T-cell (primary cell): ENCODE data around the gene DVL3. TPM values are rescaled to one million over a fixed set of nuclear protein-coding genes. Genes with fewer than 3 reads are reported as not detected.
"Not testable (repeated sequence)": the region's sequence is repeated elsewhere in the genome, so short reads cannot be mapped to it uniquely, and the experiment has no call there.

Source experiments
- ATAC-seq, 4 experiments: fragments of 200-7000 bp in 3 of 4; fragments of 150-1000 bp in 1 of 4; cut with Tn5 transposase; replicated peaks in 1 of 4; 1 replicate in 3 of 4; 2 replicates in 1 of 4; pipeline ENCODE4 v1.10.0; 2021; ENCODE audit warnings: moderate library complexity in 3 of 4, mild to moderate bottlenecking in 2 of 4, moderate number of reproducible peaks in 1 of 4
- CTCF ChIA-PET, 2 donors: fragments of 300-600 bp; sonication (Branson Sonifier 250); formaldehyde crosslinking; loops; one replicate each; lab custom pipeline; 2022; ENCODE audit warnings: antibody characterized with exemption in 2 of 2; lab: Charles Lee
- POLR2A ChIA-PET, 2 donors: fragments of 300-600 bp; sonication (Branson Sonifier 250); formaldehyde crosslinking; loops; one replicate each; lab custom pipeline; 2022; ENCODE audit warnings: antibody characterized with exemption in 2 of 2; lab: Charles Lee
- DNase-seq, 35 experiments: peaks; one replicate each; pipeline versions ENCODE4 v3.0.0 to v3.0.0-alpha.2; 2013 to 2023
- H3K27ac ChIP-seq: one replicate; pipeline ENCODE4 v1.5.1; 2013; ENCODE audit warnings: low read length
- H3K27me3 ChIP-seq, 2 experiments: replicated peaks in 1 of 2; 1 replicate in 1 of 2; 2 replicates in 1 of 2; pipeline versions ENCODE4 v1.6.1 to v1.7.0; 2013; ENCODE audit warnings: low read length in 1 of 2, mixed read lengths in 1 of 2; ENCODE audit not compliant: control insufficient read depth in 2 of 2, insufficient read depth in 2 of 2; ENCODE audit errors: extremely low read depth in 1 of 2
- H3K36me3 ChIP-seq, 2 donors: 1 replicate in 1 of 2; 2 replicates in 1 of 2; pipeline versions ENCODE4 v1.6.1 to v1.7.0; 2013; ENCODE audit warnings: low read length in 1 of 2; ENCODE audit not compliant: control insufficient read depth in 2 of 2, insufficient read depth in 1 of 2; ENCODE audit errors: extremely low read depth in 1 of 2
- H3K4me1 ChIP-seq, 2 experiments: 1 replicate in 1 of 2; 2 replicates in 1 of 2; pipeline versions ENCODE4 v1.6.1 to v1.7.0; 2013; ENCODE audit warnings: low read length in 2 of 2, mixed read lengths in 1 of 2; ENCODE audit not compliant: insufficient read depth in 2 of 2, control insufficient read depth in 1 of 2; ENCODE audit errors: extremely low read depth in 1 of 2
- H3K4me3 ChIP-seq, 2 donors: 1 replicate in 1 of 2; 2 replicates in 1 of 2; pipeline versions ENCODE4 v1.5.1 to v1.7.0; 2013; ENCODE audit warnings: mild to moderate bottlenecking in 2 of 2, low read length in 1 of 2, moderate library complexity in 1 of 2; ENCODE audit not compliant: control insufficient read depth in 1 of 2; ENCODE audit errors: extremely low read depth in 1 of 2
- H3K9me3 ChIP-seq: 2 replicates; pipeline ENCODE4 v1.7.0; 2013
- H3K27ac Mint-ChIP-seq, 2 donors: one replicate each; pipeline ENCODE4 v1.8.0; 2020 to 2021; ENCODE audit warnings: mild to moderate bottlenecking in 2 of 2, mixed read lengths in 2 of 2
- H3K27me3 Mint-ChIP-seq, 2 donors: one replicate each; pipeline ENCODE4 v1.8.0; 2021 to 2022; ENCODE audit warnings: mixed read lengths in 2 of 2
- H3K36me3 Mint-ChIP-seq: one replicate; pipeline ENCODE4 v1.8.0; 2021; ENCODE audit warnings: mixed read lengths
- H3K4me1 Mint-ChIP-seq, 3 donors: one replicate each; pipeline ENCODE4 v1.8.0; 2020 to 2022; ENCODE audit warnings: mixed read lengths in 3 of 3, mild to moderate bottlenecking in 1 of 3
- H3K4me3 Mint-ChIP-seq, 3 donors: one replicate each; pipeline ENCODE4 v1.8.0; 2020 to 2022; ENCODE audit warnings: mild to moderate bottlenecking in 3 of 3, mixed read lengths in 3 of 3, moderate library complexity in 3 of 3
- H3K9me3 Mint-ChIP-seq, 3 donors: one replicate each; pipeline ENCODE4 v1.8.0; 2020 to 2022; ENCODE audit warnings: mixed read lengths in 3 of 3
- WGBS: methylation state at CpG from one replicate; pipeline ENCODE4 v1.1.5; 2013; ENCODE audit warnings: missing lambda C conversion rate; ENCODE audit not compliant: insufficient coverage; 5-methylcytosine and 5-hydroxymethylcytosine counted together
- total RNA-seq, 35 experiments: library from RNA in 6 of 35; stranded (reverse) in 6 of 35; fragments of 120-200 nt in 1 of 35; gene quantifications; one replicate each; pipeline versions ENCODE4 v1.2.1 to v1.2.4 and lab custom pipeline; 2013 to 2026

DVL3 gene
- total RNA-seq, 5 donors from 2014 or later (not counting 1 experiment from before 2014, with no cell fraction given): 33.8 to 60.2 (median 51.2) TPM

DNA sequence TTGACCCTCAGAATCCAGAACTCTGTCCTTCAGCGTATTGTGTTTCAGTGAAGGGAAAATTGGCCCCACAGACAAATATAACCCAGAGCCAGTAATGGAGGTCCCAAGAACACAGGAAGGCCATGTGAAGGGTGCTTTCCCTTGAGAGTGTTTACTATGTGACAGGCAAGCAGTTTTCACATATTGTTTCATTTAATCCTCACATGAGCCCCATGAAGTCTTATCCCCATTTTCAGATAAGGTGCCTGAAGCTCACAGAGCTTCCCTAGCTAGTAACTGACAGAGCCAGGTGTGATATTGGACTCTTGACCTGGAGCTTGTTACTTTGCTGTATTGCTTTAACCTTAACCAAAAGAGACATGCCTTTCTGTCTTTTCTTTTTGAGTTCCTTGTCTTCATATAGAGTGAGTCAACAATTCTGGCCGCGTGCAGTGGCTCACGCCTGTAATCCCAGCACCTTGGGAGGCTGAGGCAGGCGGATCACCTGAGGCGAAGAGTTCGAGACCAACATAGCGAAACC, 9.4 kb upstream of the DVL3 start:
- DNase-seq (no peak), ATAC-seq (no peak)
- Histone ChIP-seq H3K27me3 (no peaks in the 10 kb centered on the region), H3K36me3 (peaks cover 20 to 51% of the 10 kb centered on the region in 2 donors), H3K4me1 (no peaks in the 10 kb centered on the region), H3K4me3 (no peak overlapping the region), H3K27ac (no peak overlapping the region), H3K9me3 (no peaks in the 10 kb centered on the region)
- H3K4me3 Mint-ChIP-seq: no peak overlapping the region
- 80% methylated on average over 4 of the region's 8 CpGs for WGBS
- peaks cover 23% of the 10 kb centered on the region for H3K36me3 Mint-ChIP-seq
- no peak overlapping the region for H3K27ac Mint-ChIP-seq
- H3K9me3 Mint-ChIP-seq: no peaks in the 10 kb centered on the region
- POLR2A ChIA-PET: no interaction called here
- no peaks in the 10 kb centered on the region for H3K4me1 Mint-ChIP-seq
- H3K27me3 Mint-ChIP-seq: no peaks in the 10 kb centered on the region
- CTCF ChIA-PET: interaction anchor here (0.5 to 2.6 kb wide), 3 partner anchors 11 to 397 kb away, joined by 3 to 8 read pairs (median 5); partner anchors contain the start of gene EIF2B5 (in 1 of the 2)

DNA sequence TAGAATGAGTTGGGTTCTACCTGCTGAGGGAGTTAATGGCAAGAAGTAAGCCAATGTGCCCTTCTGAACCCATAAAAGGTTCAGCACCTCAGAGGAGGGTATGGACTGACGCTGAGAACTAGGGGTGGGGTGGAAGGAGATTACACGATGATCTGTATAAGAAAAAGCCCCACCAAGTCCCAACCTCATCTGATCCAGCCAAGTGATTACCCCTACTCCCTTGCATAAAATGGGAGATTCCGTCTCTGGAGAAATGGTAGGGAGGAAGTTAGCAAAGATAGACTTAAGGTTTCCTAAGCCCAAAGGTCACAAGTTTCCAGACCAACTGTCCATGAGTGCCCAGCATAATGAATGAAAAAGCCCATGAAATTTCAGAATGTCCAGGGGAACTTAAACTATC, 7.1 kb upstream of the DVL3 start:
- Mint-ChIP-seq H3K36me3 (peaks cover 4% of the 10 kb centered on the region), H3K4me3 (no peak overlapping the region), H3K9me3 (no peaks in the 10 kb centered on the region), H3K4me1 (no peaks in the 10 kb centered on the region), H3K27ac (no peak overlapping the region), H3K27me3 (no peaks in the 10 kb centered on the region)
- no peaks in the 10 kb centered on the region for H3K27me3 ChIP-seq
- no peak overlapping the region for H3K4me3 ChIP-seq
- no CpG with 5 or more reads among the region's 3 CpGs for whole genome bisulfite sequencing
- peaks cover 15 to 28% of the 10 kb centered on the region in 2 donors for H3K36me3 ChIP-seq
- H3K27ac ChIP-seq: no peak overlapping the region
- DNase-seq (no peak), ATAC-seq (no peak)
- H3K4me1 ChIP-seq: no peaks in the 10 kb centered on the region
- CTCF ChIA-PET: no interaction called here
- no peaks in the 10 kb centered on the region for H3K9me3 ChIP-seq
- POLR2A ChIA-PET: no interaction called here

- no peak overlapping the region for H3K4me3 Mint-ChIP-seq
- H3K27me3 ChIP-seq: no peaks in the 10 kb centered on the region
- WGBS: 96% methylated on average over 3 of the region's 6 CpGs
- no peaks in the 10 kb centered on the region for H3K9me3 Mint-ChIP-seq
- H3K36me3 Mint-ChIP-seq: peaks cover 4% of the 10 kb centered on the region
- ATAC-seq (no peak), DNase-seq (no peak)
- no peaks in the 10 kb centered on the region for H3K9me3 ChIP-seq
- no peak overlapping the region for H3K27ac ChIP-seq
- no peaks in the 10 kb centered on the region for H3K27me3 Mint-ChIP-seq
- ChIA-PET POLR2A (no interaction called here), CTCF (interaction anchor here in 1 of 2 donors (0.6 kb wide), 1 partner anchor 719 kb away, joined by 4 read pairs; no protein-coding TSS in a partner anchor)
- H3K4me1 ChIP-seq: no peaks in the 10 kb centered on the region
- H3K4me3 ChIP-seq: no peak overlapping the region
- H3K27ac Mint-ChIP-seq: no peak overlapping the region
- H3K4me1 Mint-ChIP-seq: no peaks in the 10 kb centered on the region
- H3K36me3 ChIP-seq: peaks cover 11 to 18% of the 10 kb centered on the region in 2 donors
Observed at GRCh38 chr3:184149123-184149522, 6.1 kb upstream of the DVL3 start.

GRCh38 chr3:184149770-184150169, 5.4 kb upstream of the DVL3 start:
- H3K36me3 Mint-ChIP-seq, H3K4me3 Mint-ChIP-seq, POLR2A ChIA-PET, H3K4me1 ChIP-seq, H3K9me3 Mint-ChIP-seq, H3K27me3 ChIP-seq, H3K27me3 Mint-ChIP-seq, ATAC-seq, CTCF ChIA-PET, H3K4me3 ChIP-seq, H3K27ac ChIP-seq, DNase-seq, H3K9me3 ChIP-seq, H3K27ac Mint-ChIP-seq, H3K4me1 Mint-ChIP-seq: not testable (repeated sequence)
- 78% methylated on average over 5 of the region's 6 CpGs for WGBS
- peaks cover 11% of the 10 kb centered on the region in 2 donors for H3K36me3 ChIP-seq

DNA sequence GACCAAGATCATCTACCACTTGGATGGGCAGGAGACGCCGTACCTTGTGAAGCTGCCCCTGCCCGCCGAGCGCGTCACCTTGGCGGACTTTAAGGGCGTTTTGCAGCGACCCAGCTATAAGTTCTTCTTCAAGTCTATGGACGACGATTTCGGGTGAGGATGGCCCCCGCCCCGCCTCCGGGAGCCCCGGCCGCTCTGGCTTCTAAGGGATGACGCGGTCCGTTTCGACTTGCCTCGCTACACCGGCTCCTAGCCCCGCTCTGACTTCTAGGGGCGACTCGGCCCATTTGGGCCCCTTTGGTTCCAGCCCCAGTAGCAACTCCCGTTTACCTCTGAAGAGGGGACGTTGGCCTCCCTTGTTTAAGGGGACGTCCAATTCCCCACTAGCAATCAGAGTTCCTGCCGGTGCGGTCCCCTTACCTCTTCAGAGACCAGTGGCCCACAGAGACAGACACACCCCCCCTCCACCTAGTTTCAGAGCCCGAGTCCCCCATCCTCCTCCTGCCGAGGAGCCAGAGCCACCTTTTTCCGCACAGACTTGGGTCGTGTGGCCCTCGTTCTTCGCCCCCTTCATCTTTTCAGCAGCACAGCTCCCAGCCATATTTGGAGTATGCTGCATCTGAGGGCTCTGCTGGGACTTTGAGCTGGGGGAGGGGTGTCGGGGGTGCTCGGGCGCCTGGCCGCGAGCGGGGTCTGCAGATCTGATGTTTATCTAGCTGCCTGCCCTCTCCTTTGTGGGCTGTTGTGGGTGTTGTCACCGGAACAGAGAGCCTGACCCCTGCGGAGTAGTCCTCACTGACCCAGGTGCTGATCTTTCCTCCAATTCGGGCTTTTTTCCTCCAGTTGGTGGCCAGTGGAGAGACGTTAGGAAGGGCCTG, 706 bp downstream of the DVL3 start:
- CTCF ChIA-PET: interaction anchor here (0.6 to 1.2 kb wide), 2 partner anchors 12 to 258 kb away, joined by 4 read pairs; no protein-coding TSS in a partner anchor
- Histone ChIP-seq H3K4me1 (peaks cover 7 to 23% of the 10 kb centered on the region in 2 experiments), H3K4me3 (peak overlapping the region; percentile 74 to 86), H3K27ac (peak overlapping the region; percentile 57), H3K36me3 (no peaks in the 10 kb centered on the region), H3K9me3 (no peaks in the 10 kb centered on the region), H3K27me3 (no peaks in the 10 kb centered on the region)
- DNase-seq (peak in 24 of 35 experiments; percentile 9 to 55 (median 26)), ATAC-seq (peak; percentile 63 to 70 (median 65))
- H3K9me3 Mint-ChIP-seq: no peaks in the 10 kb centered on the region
- WGBS: 0% methylated on average over 36 of the region's 47 CpGs
- POLR2A ChIA-PET: interaction anchor here in 1 of 2 donors (0.7 to 0.9 kb wide), 2 partner anchors 13 to 1430 kb away, joined by 3 read pairs; partner anchors contain the start of gene SENP2
- H3K36me3 Mint-ChIP-seq: peaks cover 5% of the 10 kb centered on the region
- H3K27ac Mint-ChIP-seq: peak overlapping the region; percentile 78 to 83
- H3K4me3 Mint-ChIP-seq: peak overlapping the region; percentile 89 to 96 (median 91)
- peaks cover 25 to 34% (median 34%) of the 10 kb centered on the region in 3 donors for H3K4me1 Mint-ChIP-seq
- no peaks in the 10 kb centered on the region for H3K27me3 Mint-ChIP-seq

DNA sequence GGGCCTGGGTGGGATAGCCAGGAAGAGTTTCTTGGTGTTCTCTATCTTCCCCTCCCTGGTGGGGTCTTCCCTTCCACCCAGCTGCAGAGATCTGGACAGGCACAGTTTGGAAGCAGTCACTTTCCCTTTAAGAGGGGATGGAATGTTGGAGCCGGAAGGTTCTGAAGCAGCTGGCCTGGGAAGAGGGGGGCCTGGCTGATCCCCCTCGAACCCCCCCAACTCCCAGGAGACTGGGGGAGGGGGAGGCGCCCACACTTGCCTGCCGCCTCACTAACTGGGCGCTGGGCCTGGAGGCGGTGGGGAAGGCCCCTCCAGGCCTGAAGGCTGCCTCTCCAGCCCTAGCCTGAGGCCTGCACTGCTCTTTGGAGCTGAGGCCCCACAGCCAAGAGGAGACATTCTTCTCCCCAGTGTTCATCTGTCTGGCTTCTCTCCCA, 1.4 kb downstream of the DVL3 start:
- Mint-ChIP-seq H3K36me3 (peaks cover 8% of the 10 kb centered on the region), H3K9me3 (no peaks in the 10 kb centered on the region), H3K4me1 (peaks cover 27 to 38% (median 36%) of the 10 kb centered on the region in 3 donors), H3K4me3 (peak overlapping the region; percentile 89 to 96 (median 91)), H3K27me3 (no peaks in the 10 kb centered on the region), H3K27ac (peak overlapping the region in 1 of 2 donors; percentile 59)
- peaks cover 7 to 23% of the 10 kb centered on the region in 2 experiments for H3K4me1 ChIP-seq
- ChIA-PET CTCF (interaction anchor here in 1 of 2 donors (0.5 kb wide), 1 partner anchor 17 kb away, joined by 4 read pairs; no protein-coding TSS in a partner anchor), POLR2A (no interaction called here)
- peak overlapping the region; percentile 74 to 86 for H3K4me3 ChIP-seq
- no CpG with 5 or more reads among the region's 6 CpGs for WGBS
- H3K9me3 ChIP-seq: no peaks in the 10 kb centered on the region
- H3K27me3 ChIP-seq: no peaks in the 10 kb centered on the region
- ATAC-seq: no peak
- DNase-seq: no peak
- peak overlapping the region; percentile 7 for H3K27ac ChIP-seq
- no peaks in the 10 kb centered on the region for H3K36me3 ChIP-seq
